Astrocyte (in vitro differentiated cells and primary cell): Measurements from ENCODE around the gene GRB7. TPM values are rescaled to one million over a fixed set of nuclear protein-coding genes. Genes with fewer than 3 reads are reported as not detected.

Source experiments
- DNase-seq: peaks from one replicate; pipeline ENCODE4 v3.0.0-alpha.2; 2010; ENCODE audit warnings: low read depth
- FAIRE-seq: peaks from 2 replicates; lab custom pipeline; 2011; peaks lifted over from hg19 to GRCh38; lab: Jason Lieb, UNC
- H2AFZ ChIP-seq: 2 replicates; pipeline ENCODE4 v1.6.0; 2012; ENCODE audit warnings: low read depth, low read length, inconsistent platforms
- H3K27ac ChIP-seq: 2 replicates; pipeline ENCODE4 v1.5.1; 2011; ENCODE audit warnings: low read depth, low read length, inconsistent platforms
- H3K27me3 ChIP-seq: 2 replicates; pipeline ENCODE4 v1.6.0; 2011; ENCODE audit warnings: low read length, inconsistent platforms; ENCODE audit not compliant: insufficient read depth
- H3K36me3 ChIP-seq: 2 replicates; pipeline ENCODE4 v1.5.1; 2011; ENCODE audit warnings: low read length, inconsistent platforms; ENCODE audit not compliant: insufficient read depth
- H3K4me1 ChIP-seq: 2 replicates; pipeline ENCODE4 v1.5.1; 2011; ENCODE audit warnings: low read length, inconsistent platforms; ENCODE audit not compliant: insufficient read depth
- H3K4me2 ChIP-seq: 2 replicates; pipeline ENCODE4 v1.6.0; 2012; ENCODE audit warnings: low read length, inconsistent platforms
- H3K4me3 ChIP-seq: 2 replicates; pipeline ENCODE4 v1.5.1; 2011; ENCODE audit warnings: low read depth, mild to moderate bottlenecking, low read length, inconsistent platforms; ENCODE audit not compliant: insufficient read depth
- H3K79me2 ChIP-seq: 2 replicates; pipeline ENCODE4 v1.6.0; 2012; ENCODE audit warnings: mild to moderate bottlenecking, low read length, inconsistent platforms; ENCODE audit not compliant: insufficient read depth
- H3K9ac ChIP-seq: 2 replicates; pipeline ENCODE4 v1.6.0; 2012; ENCODE audit warnings: mild to moderate bottlenecking, low read length, inconsistent platforms
- H3K9me3 ChIP-seq: 2 replicates; pipeline ENCODE4 v1.5.1; 2012; ENCODE audit warnings: low read depth, mild to moderate bottlenecking, low read length, inconsistent platforms; ENCODE audit not compliant: insufficient read depth
- H4K20me1 ChIP-seq: 2 replicates; pipeline ENCODE4 v1.6.0; 2012; ENCODE audit warnings: low read length, inconsistent platforms; ENCODE audit not compliant: insufficient read depth
- H3K27ac Mint-ChIP-seq: one replicate; pipeline ENCODE4 v1.8.0; 2021; ENCODE audit warnings: mild to moderate bottlenecking, mixed read lengths; ENCODE audit not compliant: unreplicated experiment
- H3K27me3 Mint-ChIP-seq: one replicate; pipeline ENCODE4 v1.8.0; 2021; ENCODE audit warnings: low read depth, mixed read lengths; ENCODE audit not compliant: unreplicated experiment
- H3K36me3 Mint-ChIP-seq: one replicate; pipeline ENCODE4 v1.8.0; 2021; ENCODE audit warnings: low read depth, mixed read lengths; ENCODE audit not compliant: unreplicated experiment
- H3K4me1 Mint-ChIP-seq: one replicate; pipeline ENCODE4 v1.8.0; 2021; ENCODE audit warnings: low read depth, mixed read lengths; ENCODE audit not compliant: unreplicated experiment
- H3K4me3 Mint-ChIP-seq: one replicate; pipeline ENCODE4 v1.8.0; 2021; ENCODE audit warnings: mild to moderate bottlenecking, moderate library complexity, mixed read lengths; ENCODE audit not compliant: unreplicated experiment
- H3K9me3 Mint-ChIP-seq: one replicate; pipeline ENCODE4 v1.8.0; 2021; ENCODE audit warnings: mild to moderate bottlenecking, mixed read lengths; ENCODE audit not compliant: unreplicated experiment
- EZH2 ChIP-seq: IDR thresholded peaks from 2 replicates; pipeline ENCODE4 v1.6.1; 2012; ENCODE audit warnings: mild to moderate bottlenecking, low read length, inconsistent platforms; ENCODE audit not compliant: insufficient read depth
- total RNA-seq: library from RNA; stranded (reverse); gene quantifications from 2 replicates; pipeline ENCODE4 v1.2.1, GENCODE V29; 2021
- TF ChIP-seq, protein P1 (sequence below): IDR thresholded peaks from 2 replicates; pipeline ENCODE4 v1.5.1; 2011; ENCODE audit warnings: low read depth, mild to moderate bottlenecking, inconsistent platforms, low read length, moderate library complexity; ENCODE audit not compliant: insufficient read depth

The GRB7 gene
- total RNA-seq, 1 donor from 2014 or later, result 3.3 TPM

DNA sequence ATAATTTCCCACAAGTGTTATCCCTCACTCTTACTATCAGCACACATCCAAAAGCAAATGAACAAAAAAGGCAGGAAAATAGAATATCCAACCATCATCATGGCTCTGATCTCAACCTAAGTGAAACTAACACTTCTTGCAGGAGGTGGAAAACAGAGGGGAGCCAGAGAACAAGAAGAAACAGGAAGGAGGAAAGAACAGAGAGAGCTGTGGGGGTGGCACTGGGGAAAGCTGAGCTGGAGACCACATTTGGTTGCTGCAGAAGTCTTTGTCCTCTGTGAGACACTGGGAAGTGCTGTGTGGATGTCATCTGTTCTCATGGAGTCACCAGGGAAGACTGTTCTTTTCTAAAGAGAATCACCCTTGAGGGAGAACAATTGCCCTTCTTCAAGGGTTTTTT, 34.7 kb downstream of the GRB7 start:
- Mint-ChIP-seq H3K4me3 (no peak overlapping the region), H3K36me3 (no peaks in the 10 kb centered on the region), H3K27me3 (peaks cover 5% of the 10 kb centered on the region), H3K9me3 (peaks cover under 1% of the 10 kb centered on the region), H3K27ac (no peak overlapping the region), H3K4me1 (peaks cover 12% of the 10 kb centered on the region)
- H4K20me1 ChIP-seq, result no peaks in the 10 kb centered on the region
- H3K36me3 ChIP-seq, result no peaks in the 10 kb centered on the region
- no peaks in the 10 kb centered on the region for H3K4me1 ChIP-seq
- H3K79me2 ChIP-seq, result no peaks in the 10 kb centered on the region
- no peaks in the 10 kb centered on the region for H3K9me3 ChIP-seq
- FAIRE-seq (no peak), DNase-seq (no peak)
- no peak overlapping the region for H2AFZ ChIP-seq
- peaks cover 46% of the 10 kb centered on the region for H3K27me3 ChIP-seq
- H3K27ac ChIP-seq, result no peak overlapping the region
- H3K4me3 ChIP-seq, result no peak overlapping the region
- TF ChIP-seq, protein P1, sequence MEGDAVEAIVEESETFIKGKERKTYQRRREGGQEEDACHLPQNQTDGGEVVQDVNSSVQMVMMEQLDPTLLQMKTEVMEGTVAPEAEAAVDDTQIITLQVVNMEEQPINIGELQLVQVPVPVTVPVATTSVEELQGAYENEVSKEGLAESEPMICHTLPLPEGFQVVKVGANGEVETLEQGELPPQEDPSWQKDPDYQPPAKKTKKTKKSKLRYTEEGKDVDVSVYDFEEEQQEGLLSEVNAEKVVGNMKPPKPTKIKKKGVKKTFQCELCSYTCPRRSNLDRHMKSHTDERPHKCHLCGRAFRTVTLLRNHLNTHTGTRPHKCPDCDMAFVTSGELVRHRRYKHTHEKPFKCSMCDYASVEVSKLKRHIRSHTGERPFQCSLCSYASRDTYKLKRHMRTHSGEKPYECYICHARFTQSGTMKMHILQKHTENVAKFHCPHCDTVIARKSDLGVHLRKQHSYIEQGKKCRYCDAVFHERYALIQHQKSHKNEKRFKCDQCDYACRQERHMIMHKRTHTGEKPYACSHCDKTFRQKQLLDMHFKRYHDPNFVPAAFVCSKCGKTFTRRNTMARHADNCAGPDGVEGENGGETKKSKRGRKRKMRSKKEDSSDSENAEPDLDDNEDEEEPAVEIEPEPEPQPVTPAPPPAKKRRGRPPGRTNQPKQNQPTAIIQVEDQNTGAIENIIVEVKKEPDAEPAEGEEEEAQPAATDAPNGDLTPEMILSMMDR, result no peak
- no peak for TF ChIP-seq EZH2
- H3K4me2 ChIP-seq, result no peak overlapping the region
- no peak overlapping the region for H3K9ac ChIP-seq

DNA sequence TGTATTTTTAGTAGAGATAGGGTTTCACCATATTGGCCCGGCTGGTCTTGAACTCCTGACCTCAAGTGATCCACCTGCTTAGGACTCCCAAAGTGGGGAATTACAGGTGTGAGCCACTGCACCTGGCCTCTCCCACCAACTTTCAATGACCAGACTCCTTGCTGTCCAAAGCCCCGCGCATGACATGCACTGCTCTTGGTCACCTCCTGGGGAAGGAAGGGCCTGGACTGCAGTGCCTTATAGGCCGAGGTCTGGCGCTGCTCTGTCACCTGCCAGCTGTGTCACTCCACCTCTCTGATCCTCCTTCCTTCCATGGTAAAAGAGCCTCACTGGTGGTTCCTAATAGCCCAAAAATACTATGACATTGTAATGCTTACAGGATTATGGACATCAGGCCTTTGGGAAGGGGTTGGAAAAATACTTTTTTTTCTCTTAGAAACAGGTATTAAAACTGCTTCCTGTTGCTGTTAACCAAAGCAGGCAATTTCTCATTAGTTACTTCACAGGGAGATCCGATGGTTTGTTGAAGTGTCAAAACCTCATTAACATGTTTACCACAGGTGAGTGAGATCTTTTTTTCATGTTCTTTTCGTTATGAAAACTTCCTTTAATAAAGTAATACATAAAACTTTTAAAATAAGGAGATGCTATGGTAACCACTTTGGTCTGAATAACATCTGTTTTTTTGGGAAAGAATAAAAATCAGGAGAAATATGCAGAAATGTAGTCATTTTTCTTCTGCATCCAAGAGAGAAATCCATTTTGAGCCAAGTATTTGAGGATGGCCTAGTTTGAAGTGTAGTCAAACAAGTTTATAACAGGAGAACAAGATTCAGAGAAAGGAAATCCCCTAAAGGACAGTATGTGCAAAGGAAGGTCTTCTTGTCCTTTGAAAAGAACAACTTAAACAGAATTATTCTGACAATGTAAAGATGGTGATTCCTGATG, 35.5 kb downstream of the GRB7 start:
- FAIRE-seq, result no peak
- Histone ChIP-seq H3K4me2 (no peak overlapping the region), H3K79me2 (no peaks in the 10 kb centered on the region), H3K9ac (no peak overlapping the region), H3K4me3 (no peak overlapping the region), H3K4me1 (no peaks in the 10 kb centered on the region), H3K27me3 (peaks cover 54% of the 10 kb centered on the region), H3K9me3 (no peaks in the 10 kb centered on the region), H2AFZ (no peak overlapping the region), H4K20me1 (no peaks in the 10 kb centered on the region), H3K27ac (no peak overlapping the region), H3K36me3 (no peaks in the 10 kb centered on the region)
- no peak overlapping the region for H3K27ac Mint-ChIP-seq
- no peaks in the 10 kb centered on the region for H3K9me3 Mint-ChIP-seq
- no peaks in the 10 kb centered on the region for H3K36me3 Mint-ChIP-seq
- H3K27me3 Mint-ChIP-seq, result peaks cover 8% of the 10 kb centered on the region
- DNase-seq, result no peak
- H3K4me3 Mint-ChIP-seq, result no peak overlapping the region
- TF ChIP-seq, protein P1, result no peak
- no peak for TF ChIP-seq EZH2
- peaks cover 12% of the 10 kb centered on the region for H3K4me1 Mint-ChIP-seq

DNA sequence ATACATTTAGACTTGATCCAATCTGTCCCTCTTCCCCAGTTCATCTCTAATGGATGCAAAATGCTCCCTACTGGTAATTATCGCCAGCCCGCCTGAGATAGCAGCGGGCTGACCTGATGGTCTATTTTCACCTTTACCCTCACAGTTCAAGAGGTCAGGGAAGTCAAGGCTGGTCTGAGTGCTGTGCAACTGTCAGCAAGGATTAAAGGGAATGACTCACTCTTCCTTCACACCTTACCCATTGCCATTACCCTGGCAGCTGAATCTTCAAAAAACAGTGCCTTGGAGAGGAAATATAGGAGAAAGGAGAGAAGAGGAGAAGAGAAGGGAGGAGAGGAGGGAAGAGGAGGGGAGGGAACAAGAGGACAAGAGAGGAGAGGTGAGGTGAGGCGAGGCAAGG, 36.3 kb downstream of the GRB7 start:
- Histone ChIP-seq H4K20me1 (no peaks in the 10 kb centered on the region), H3K36me3 (no peaks in the 10 kb centered on the region), H3K79me2 (no peaks in the 10 kb centered on the region), H3K9ac (no peak overlapping the region), H3K4me3 (no peak overlapping the region), H3K9me3 (no peaks in the 10 kb centered on the region), H3K4me2 (no peak overlapping the region), H2AFZ (no peak overlapping the region), H3K27ac (no peak overlapping the region), H3K27me3 (peaks cover 50% of the 10 kb centered on the region), H3K4me1 (no peaks in the 10 kb centered on the region)
- Mint-ChIP-seq H3K4me1 (peaks cover 12% of the 10 kb centered on the region), H3K27me3 (peaks cover 5% of the 10 kb centered on the region), H3K9me3 (no peaks in the 10 kb centered on the region), H3K36me3 (no peaks in the 10 kb centered on the region), H3K4me3 (no peak overlapping the region), H3K27ac (no peak overlapping the region)
- no peak for FAIRE-seq
- TF ChIP-seq EZH2, result no peak
- TF ChIP-seq, protein P1, result no peak
- DNase-seq, result no peak
